NCI-H510A (cell line): Measurements from ENCODE around the gene ZNF705A.
A peak's percentile ranks its signal among the peaks of the same experiment; 100 is the strongest.
"Not testable (repeated sequence)": the region's sequence is repeated elsewhere in the genome, so short reads cannot be mapped to it uniquely, and the experiment has no call there.

Source experiments
- DNase-seq: peaks from one replicate; lab custom pipeline; 2025; lab: John Stamatoyannopoulos, UW

The ZNF705A gene

DNA sequence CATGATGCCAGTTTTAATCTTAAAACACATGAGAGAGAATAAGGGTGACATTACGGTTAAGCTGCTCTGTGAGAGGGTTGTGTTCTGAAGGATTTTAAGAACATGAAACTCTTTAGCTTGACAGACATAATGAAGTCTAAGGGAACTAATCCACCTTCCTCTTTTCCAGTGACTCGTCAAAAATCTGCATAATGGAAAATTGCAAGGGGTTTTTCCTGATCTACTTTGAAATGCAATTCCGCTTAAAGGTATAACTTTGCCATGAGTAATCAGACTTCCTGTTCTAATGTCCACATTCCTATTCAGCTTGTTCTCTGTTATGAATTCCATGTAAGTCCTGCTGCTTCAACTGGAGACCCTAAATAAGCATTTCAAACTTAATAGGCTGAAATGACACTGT lies at the start of gene ZNF705A:
Gene ZNF705A, plus strand, starts transcription at position 171 of the 400 bp plus-strand sequence. CDS start 15,611 bp downstream, outside the sequence.
- no peak for DNase-seq

DNA sequence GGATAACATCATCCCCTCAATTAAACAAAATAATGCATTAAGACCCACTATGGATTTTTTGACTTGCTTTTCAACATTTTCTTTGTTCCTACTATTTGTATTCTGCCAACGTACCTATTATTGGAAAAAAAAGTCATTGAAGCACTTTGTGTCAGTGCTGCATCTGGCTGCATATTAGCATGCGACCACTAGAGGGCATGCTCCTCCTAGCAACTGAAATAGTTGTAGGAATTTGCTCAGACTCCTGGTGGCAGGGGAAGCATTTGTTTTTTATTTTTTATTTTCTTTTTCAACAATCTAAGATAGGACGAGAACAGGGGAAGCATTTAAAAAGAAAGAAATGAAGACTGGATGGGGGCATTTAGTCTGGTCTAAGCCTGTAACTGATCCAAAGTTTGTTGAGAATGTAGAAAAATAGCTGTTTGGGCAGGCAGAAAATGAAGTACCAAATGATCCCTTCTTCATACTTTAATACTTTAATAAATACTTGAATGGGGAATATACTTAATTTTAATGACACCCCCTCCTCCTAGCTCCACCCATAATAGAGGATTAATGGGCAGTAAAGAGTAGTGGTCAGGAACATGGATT lies 47.9 kb upstream of the ZNF705A start:
- DNase-seq: no peak

DNA sequence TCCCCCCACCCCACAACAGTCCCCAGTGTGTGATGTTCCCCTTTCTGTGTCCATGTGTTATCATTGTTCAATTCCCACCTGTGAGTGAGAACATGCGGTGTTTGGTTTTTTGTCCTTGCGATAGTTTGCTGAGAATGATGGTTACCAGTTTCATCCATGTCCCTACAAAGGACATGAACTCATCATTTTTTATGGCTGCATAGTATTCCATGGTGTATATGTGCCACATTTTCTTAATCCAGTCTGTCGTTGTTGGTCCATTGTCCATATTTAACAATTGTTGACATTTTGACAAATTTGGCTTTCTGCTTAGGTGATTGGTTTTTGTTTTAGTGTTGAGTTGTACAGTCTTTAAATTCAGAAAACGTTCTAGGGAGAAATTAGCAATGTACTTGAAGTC lies 43.7 kb upstream of the ZNF705A start:
- not testable (repeated sequence) for DNase-seq

DNA sequence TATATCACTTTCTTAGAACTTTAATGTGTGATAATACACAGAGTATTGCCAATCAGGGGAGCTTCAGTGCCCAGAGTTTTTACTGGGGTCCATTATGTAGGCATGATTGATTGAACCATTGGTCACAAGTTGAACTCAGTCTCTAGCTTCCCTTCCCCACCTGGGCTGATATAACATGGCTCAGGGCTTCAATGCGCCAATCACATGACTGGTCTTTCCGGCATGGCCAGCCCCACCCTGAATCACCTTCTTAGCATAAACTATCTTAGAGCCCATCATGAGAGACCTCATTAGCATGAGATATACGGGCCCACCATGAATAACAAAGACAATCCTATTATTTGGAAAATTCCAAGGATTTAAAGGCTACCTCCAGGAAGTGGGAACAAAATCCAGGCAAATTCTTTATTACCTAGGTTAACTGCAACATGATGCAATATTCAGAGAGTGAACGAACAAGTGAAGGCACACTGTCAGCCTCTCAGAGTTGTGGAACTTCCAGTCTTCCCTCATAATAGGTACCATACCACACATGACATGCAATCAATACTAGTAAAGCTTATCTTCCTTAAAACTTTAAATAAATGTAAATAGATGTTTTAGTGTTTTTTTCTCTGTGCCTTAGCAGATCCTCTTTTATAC lies 36.6 kb upstream of the ZNF705A start:
- no peak for DNase-seq

DNA sequence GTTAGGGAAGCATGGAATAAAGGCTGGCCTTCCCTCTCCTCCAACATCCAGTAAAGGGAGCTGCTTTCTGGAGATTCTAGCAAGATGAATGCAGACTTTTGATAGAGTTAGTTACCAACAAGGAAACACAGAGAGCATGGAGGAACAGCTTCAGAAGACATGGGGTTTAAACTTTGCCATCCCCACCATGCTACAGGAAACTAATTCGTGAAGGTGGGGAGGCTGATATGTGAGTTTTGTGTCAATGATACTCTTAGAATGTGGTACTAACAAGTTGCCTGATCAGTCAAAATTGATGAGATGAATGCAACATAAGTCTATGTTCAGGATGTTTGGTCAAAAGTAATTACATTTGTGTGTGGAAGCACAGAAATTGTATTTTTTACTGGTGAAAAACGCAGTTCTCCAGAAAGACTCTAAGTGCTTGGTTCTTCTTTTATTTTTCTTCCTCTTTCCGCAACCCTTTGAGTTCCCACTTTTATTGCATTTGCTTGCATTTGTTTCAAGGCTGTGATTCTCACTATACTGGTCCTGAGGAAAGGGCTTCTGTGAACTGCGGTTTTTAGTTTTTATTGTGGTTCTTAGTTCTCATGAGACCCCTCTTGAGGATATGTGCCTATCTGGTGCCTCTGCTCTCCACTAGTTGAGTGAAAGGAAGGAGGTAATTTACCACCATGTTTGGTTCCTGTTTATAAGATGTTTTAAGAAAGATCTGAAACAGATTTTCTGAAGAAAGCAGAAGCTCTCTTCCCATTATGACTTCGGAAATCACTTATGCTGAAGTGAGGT lies 33.5 kb upstream of the ZNF705A start, which contains the start of gene CLEC4A:
Gene CLEC4A, plus strand, starts transcription at position 494 of the 789 bp plus-strand sequence. Its CDS starts 262 bp downstream, at position 756.
- DNase-seq: no peak

DNA sequence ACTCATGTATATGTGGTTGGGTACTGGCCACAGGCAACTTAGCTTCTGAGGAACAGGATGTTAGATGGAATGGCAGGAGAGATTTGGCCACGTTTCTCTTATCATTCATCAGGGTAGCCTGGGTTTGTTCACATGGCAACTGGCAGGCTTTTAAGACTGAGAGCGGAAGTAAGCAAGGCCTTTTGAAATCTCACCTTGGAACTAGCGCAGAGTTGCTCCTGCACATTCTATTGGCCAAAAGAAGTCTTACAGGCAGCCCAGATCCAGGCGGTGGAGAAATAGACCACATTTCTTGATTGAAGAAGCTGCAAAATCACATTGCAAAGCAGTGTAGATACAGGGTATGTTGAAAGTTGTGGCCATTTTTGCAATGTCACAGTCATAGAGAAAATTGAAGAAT lies 29.7 kb upstream of the ZNF705A start:
- no peak for DNase-seq

DNA sequence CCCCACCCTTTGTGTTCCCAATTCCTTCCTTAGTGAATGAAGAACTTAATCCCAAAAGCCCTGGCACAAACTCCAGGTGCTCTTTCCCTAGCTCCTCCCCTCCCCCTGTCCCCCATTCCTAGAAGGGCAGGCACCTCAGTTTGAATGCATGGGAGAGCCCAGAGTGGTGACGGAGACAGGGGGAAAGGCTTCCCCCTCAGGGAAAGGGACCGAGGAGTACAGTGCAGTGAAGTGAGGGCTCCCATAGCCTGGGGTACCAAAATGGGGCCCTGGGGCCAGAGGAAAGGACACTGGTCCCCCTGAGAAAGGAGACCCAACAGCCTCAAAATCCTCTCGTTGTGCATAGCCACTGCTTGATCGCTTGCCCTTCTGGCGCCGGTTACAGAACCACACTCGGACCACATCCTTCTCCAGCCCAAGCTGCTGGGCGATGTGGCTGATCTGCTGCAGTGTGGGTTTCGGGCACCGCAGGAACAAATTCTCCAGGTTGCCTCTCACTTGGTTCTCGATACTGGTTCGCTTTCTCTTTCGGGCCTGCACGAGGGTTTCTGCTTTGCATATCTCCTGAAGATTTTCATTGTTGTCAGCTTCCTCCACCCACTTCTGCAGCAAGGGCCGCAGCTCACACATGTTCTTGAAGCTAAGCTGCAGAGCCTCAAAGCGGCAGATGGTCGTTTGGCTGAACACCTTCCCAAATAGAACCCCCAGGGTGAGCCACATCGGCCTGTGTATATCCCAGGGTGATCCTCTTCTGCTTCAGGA lies 23.0 kb upstream of the ZNF705A start:
- not testable (repeated sequence) for DNase-seq

DNA sequence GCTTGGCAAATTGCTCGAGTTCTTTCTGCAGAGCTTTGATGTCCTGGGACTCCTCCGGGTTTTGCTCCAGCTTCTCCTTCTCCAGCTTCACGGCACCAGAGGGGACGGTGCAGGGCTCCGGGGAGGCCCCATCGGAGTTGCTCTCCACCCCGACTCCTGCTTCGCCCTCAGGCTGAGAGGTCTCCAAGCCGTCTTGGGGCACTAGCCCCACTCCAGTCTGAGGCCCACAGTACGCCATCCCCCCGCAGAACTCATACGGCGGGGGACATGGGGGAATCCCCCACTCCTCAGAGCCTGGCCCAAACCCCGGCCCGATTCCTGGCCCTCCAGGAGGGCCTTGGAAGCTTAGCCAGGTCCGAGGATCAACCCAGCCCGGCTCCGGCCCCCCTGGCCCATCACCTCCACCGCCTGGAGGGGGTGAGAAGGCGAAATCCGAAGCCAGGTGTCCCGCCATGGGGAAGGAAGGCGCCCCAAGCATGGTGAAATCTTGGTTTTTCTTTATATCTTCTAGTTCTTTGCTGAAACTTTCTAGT lies 22.4 kb upstream of the ZNF705A start:
- not testable (repeated sequence) for DNase-seq

DNA sequence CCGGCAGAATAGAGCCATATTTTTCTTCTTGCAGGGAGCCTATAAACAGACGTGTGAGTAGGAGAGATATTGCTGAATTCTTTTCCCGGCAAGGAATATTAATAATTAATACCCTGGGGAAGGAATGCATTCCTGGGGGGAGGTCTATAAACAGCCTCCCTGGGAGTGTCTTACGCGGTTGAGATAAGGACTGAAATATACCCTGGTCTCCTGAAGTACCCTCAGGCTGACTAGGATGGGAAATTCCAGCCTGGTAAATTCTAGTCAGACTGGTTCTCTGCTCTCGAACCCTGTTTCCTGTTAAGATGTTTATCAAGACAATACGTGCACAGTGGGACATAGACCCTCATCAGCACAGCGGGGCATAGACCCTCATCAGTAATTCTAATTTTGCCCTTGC lies 15.2 kb upstream of the ZNF705A start:
- DNase-seq: not testable (repeated sequence)

DNA sequence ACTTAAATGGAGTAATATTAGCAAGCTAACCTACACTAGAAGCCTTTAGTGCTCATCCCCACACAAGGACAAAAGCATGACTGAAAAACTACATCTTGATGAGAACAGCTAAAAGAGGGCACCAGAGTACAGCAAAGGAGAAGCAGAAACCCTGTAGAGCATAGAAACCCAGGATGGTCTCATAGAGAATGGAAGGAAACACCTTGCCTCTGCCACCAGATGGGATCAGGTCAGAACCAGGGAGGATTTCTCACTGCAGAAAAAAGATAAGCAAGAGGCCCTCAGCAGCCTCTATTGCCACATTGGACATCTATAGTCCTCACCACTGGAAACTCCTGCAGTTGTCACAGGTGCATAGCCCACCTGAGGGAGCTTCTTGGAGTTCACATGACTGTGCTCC lies 13.6 kb upstream of the ZNF705A start:
- DNase-seq: no peak

DNA sequence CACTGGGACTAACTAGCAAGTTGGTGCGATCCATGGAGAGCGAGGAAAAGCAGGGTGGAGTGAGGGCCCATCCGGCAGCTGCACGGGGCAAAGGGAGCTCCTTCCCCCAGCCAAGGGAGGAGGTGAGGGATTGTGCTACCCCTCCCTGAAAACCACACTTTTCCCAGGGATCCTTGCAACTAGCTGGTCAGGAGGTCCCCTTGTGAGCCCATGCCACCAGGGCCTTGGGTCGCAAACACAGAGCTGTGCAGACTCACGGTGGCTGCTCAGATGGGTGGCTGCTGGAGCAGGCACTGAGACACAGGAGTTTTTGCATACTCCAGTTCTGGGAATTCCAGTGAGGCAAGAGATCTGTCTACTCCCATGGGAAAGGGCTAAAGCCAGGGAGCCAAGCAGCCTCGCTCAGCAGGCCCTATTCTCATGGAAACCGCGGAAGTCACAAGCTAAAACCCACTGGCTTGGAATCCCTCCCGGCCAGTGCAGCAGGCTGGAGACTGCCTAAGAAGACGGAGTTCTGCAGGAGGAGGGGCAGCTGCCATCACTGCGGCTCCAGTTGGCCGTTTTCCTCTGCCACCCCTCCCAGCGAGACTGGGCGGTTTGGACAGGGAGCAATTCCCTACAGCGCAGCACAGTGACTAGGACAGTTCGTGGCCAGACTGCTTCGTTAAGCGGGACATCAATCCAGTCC lies 10.9 kb upstream of the ZNF705A start:
- no peak for DNase-seq

DNA sequence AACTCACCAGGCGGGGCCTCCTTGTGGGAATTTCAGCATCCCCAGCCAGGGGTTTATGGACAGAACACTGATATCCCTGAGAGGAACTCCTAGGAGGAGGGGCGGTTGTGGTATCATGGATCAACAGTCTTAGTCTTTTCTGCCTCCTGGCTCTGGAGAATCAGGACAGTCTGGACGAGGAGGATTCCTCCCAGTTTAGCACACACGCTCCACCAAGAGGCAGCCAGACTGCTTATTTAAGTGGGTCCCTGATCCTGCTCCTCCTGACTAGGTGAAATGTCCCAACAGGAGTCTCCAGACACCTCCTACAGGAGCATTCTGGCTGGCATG lies 10.4 kb upstream of the ZNF705A start:
- DNase-seq: no peak

DNA sequence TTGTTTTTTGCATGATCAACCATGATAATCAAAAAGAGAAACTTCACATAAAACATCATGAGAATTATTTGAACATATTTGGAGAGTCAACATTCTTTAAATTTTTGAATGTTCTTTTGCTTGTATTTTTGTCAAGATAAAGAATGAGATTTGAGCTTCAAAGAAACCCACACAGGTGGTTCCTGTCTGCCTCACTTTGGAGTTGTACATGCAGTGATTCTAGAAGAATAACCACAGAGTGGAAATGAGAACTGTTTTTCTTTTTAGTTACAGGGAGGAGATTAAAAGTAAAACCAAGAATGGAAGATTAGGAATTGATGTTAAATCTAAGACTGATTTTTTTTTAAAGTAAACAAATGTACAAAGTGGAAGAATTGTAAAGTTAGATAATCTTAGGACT lies 2.3 kb upstream of the ZNF705A start:
- DNase-seq: no peak

DNA sequence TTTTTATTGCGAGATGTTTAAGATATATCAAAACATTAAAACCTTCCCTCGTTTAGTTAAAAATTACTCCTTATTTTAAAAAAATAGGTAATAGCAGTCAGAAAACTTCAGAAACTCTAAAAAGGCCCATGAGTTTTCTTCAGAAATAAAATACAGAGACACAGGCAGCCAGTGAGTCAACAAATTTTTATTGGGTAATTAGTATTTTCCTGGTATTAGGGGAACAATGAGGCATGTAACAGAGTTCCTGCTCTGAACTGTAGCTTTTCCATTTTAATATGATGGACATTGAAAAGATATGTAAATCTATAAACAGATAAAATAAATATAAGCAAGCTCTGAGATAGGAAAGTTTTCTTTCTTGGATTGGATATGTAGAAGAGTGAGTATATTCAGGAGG lies 399 bp upstream of the ZNF705A start:
- DNase-seq: no peak

DNA sequence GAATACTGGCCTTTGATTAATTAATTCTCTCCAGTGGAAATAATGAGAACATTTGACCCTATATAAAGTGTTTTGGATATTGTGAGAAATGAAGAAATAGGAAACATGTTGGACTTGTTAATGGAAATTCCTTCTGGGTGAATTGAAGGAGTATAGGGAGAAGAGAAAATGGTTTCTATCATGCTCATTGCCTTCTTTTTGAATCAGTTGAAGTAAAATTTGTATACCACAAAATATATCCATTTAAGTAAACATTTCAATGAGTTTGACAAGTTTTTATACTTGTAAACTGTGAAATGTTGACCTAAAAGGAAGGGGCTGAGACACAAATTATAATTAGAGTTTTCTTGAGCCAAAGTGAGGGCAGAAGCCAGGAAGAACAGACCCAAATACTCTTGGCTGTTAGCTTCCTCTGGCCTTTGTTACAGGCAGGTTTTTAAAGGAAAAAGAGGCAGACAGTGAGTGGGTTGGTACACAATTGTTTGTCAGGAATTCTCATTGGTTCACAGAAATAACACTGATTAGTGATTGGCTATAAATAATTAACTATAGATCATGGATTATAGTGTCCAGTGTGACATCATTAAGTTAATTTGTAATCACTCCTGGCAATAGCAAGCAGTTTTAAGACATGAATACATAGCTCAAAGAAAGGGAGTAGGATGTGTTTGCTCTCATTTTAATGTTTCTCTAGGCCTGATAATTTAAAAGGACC lies 826 bp downstream of the ZNF705A start:
- DNase-seq: no peak

DNA sequence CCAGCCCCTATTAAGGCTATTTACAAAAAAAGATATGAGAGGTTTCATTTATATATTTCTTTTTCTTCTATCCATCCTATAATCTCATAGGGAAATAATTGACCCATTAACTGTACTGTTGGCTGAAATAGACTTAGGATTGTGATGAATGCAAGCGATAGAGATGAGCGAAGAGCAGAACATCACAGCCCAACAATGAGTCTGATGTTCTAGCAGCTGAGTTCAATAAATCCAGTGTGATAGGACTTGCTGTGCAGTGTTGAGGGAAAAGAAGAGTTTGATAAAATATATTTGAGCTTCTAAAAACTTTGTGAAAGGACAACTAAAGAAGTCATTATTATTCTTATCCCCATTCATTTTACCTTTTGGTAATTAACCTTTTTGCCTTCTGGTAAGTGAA lies 16.1 kb downstream of the ZNF705A start:
- DNase-seq: not testable (repeated sequence)

DNA sequence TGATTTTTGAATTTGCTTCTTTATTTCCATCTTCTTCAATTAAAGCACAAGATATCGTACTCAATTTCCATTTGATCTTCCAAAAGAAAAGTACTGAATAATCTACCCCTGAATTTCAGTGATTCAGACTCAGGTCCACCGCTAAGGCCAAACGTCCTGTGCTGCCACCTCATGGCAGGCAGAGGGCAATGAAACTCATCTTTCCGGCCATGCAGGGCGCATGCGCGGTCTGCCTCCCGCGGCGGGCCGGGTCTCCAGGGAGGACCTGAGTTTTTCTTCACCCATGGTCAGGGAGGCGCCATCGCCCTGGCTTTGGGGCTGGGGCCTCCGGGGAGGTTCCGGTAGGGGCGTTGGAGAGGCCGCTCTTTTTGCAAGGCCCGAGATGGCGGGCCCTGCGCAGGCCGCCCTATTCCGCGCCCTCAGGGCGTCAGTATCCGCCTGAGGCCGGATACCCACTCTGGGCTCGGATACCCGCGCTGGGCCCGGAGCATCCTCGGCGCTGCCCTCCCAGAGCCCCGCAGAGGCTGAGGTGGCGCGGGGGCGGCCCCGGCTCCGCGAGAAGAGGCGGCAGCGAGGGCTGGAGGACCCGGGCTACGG lies 23.3 kb downstream of the ZNF705A start:
- DNase-seq: peak; percentile 4

DNA sequence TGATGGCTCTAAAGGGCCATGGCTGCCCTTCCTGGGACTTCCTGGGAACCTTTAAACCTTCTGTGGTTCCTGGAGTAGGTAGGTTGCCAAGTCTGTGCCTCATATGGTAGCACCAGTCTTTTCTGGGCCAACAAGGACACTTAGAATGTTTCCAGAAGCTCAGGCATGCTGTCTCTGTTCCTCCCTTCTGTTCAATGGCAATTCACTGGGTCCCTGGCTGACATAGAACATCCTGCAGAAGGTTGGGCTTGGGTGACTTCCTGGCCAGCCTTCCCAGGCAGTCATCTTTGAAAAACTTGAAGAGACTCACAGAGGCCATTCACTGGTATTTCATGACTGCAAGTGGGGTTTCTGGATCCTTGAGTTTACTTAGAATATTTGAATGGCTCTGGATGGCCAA lies 24.5 kb downstream of the ZNF705A start:
- not testable (repeated sequence) for DNase-seq

DNA sequence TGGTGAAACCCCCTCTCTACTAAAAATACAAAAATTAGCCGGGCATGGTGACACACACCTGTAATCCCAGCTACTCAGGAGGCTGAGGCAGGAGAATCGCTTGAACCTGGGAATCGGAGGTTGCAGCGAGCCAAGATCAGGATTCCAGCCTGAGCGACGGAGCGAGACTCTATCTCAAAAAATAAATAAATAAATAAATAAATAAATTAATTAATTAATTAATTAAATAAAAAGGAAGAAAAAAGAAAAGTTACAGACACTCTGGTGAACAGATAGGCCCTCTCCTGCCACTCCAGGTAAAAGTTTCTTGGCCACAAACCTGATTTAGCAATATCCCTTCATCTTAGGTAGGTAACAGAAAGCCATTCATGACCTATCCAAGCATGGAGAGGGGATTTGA lies 26.1 kb downstream of the ZNF705A start:
- DNase-seq: not testable (repeated sequence)

DNA sequence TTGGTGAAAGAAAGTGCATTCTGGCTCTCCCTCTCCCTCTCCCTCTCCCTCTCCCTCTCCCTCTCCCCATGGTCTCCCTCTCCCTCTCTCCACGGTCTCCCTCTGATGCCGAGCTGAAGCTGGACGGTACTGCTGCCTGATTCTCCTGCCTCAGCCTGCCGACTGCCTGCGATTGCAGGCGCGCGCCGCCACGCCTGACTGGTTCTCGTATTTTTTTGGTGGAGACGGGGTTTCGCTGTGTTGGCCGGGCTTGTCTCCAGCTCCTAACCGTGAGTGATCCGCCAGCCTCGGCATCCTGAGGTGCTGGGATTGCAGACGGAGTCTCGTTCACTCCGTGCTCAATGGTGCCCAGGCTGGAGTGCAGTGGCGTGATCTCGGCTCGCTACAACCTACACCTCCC lies 26.5 kb downstream of the ZNF705A start:
- not testable (repeated sequence) for DNase-seq
